ENCODE results near the gene SPTBN4.
"Not testable (repeated sequence)": the region's sequence is repeated elsewhere in the genome, so short reads cannot be mapped to it uniquely, and the experiment has no call there.

Gene SPTBN4

DNA sequence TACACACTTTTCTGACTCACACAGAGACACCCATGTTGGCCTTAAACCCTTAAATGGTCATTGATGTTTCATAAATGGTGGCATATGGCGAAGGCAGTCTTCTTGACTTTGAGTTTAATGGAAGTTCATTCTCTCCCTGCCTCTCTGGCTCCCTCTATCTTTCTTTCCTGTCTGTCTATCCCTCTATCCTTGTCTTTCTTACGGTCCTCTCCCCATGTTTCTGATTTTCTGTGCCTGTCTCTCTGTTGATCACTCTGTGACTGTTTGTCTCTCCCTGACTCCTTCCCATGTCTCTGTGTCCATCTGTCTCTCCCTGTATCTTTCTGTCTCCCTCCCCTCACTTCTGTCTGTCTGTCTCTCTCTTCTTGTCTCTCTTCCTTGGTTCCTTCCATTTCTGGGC, 66.7 kb downstream of the SPTBN4 start:
- no peak for DNase-seq

GRCh38 chr19:40534148-40534547, 67.3 kb downstream of the SPTBN4 start:
- no peak for DNase-seq

- no peak for DNase-seq
Observed at GRCh38 chr19:40539070-40539469, 72.3 kb downstream of the SPTBN4 start.

GRCh38 chr19:40542202-40542859, 75.5 kb downstream of the SPTBN4 start:
- DNase-seq, result no peak

- DNase-seq, result no peak
Observed at GRCh38 chr19:40543029-40543597, 76.3 kb downstream of the SPTBN4 start.

- not testable (repeated sequence) for DNase-seq
Observed at GRCh38 chr19:40546153-40546841, 79.5 kb downstream of the SPTBN4 start.

DNA sequence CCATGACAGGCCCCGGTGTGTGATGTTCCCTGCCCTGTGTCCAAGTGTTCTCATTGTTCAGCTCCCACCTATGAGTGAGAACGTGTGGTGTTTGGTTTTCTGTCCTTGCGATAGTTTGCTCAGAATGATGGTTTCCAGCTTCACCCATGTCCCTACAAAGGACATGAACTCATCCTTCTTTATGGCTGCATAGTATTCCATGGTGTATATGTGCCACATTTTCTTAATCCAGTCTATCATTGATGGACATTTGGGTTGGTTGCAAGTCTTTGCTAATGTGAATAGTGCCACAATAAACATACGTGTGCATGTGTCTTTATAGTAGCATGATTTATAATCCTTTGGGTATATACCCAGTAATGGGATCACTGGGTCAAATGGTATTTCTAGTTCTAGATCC, 80.4 kb downstream of the SPTBN4 start:
- not testable (repeated sequence) for DNase-seq

DNA sequence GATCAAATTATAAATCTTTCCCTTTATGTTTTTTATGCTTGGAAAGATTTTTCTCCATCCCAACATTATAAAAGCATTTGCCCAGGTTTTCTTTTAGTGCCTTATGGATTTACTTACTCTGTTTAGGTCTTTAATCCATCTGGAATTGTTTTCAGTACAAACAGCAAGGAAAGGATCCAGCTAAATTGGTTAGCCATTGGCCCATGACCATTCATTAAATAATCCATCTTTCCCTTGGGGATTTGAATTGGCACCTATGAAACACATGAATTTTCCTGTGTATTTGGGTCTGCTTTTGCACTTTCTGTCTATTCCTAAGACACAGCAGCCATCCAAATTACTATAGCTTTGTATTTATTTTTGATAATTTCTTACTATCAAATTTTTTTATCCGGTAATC, 81.0 kb downstream of the SPTBN4 start:
- DNase-seq, result no peak

DNA sequence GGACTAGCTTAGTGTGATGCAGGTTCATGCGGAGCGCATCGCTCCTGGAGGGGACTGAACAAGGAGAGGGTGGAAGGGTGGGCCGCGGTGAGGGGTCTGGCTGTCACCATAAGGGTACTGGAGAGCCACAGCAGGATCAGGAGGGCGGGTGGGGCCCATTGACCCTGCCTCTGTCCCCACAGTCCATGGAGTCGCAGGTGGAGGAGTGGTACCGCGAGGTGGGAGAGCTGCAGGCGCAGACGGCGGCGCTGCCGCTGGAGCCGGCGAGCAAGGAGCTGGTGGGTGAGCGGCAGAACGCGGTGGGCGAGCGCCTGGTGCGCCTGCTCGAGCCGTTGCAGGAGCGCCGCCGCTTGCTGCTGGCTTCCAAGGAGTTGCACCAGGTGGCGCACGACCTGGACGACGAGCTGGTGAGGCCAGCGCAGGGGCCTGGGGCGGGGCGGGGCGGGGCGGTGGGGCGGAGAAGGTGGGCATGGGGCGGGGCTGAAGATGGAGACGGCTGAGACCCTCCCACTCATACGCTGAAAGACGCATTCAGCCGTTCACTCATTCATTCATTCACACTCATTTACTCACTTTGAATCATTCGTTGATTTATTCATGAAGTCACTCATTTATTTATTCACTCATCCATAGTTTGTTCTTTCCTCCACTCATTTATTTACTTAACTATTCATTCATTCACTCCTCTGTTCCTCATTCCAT, 82.4 kb downstream of the SPTBN4 start:
- peak; percentile 75 for DNase-seq

- no peak for DNase-seq
Observed at GRCh38 chr19:40550951-40551350, 84.2 kb downstream of the SPTBN4 start.

DNA sequence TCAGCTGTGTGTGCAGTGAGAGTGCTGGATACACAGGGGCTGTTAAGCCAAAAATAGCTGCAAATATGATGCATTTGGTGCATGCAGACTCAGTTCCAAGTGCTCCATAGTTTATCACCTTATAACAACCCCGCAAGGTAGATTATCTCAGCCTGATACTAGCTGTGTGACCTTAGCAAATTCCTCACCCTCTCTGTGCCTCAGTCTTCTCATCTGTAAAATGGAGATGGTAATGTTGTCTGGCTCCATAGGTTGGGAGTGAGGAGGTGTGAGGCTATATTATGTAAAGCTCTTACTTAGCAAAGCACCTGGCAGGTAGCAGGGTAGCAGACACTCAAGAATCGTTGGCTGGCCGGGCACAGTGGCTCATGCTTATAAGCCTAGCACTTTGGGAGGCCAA, 86.0 kb downstream of the SPTBN4 start:
- DNase-seq, result no peak

DNA sequence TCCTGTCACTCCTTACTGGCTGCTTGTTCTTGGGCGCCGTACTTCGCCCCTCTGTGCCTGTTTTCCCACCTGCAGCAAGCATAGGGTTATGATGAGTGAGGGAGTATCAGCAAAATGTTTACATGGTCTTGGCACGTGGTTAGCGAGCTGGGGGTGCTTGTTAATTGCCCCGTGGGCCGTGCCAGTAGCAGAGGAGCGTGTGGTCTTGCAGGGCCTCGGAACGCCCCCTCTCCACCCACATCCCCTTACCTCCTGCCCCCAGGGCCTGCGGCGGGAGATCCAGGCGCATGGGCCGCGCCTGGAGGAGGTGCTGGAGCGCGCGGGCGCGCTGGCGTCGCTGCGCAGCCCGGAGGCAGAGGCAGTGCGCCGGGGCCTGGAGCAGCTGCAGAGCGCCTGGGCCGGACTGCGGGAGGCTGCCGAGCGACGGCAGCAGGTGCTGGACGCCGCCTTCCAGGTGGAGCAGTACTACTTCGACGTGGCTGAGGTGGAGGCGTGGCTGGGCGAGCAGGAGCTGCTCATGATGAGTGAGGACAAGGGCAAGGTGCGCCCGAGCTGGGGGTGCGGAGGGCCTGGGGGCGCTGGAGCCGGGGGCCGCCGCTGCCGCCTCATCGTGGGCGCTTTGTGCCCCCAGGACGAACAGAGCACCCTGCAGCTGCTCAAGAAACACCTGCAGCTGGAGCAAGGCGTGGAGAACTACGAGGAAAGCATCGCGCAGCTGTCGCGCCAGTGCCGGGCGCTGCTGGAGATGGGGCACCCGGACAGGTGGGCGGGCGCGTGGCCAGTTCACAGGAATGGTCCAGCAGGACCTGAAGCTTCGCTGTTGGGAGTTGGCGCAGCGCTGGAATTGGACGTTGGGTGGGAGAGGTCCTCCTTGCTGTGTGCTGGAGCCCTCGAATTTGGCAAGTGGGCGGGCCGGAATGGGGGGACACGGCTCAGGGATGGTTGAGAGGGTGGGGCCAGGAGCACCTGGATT, 87.4 kb downstream of the SPTBN4 start:
- no peak for DNase-seq

- no peak for DNase-seq
Observed at GRCh38 chr19:40555978-40556689, 89.3 kb downstream of the SPTBN4 start.

DNA sequence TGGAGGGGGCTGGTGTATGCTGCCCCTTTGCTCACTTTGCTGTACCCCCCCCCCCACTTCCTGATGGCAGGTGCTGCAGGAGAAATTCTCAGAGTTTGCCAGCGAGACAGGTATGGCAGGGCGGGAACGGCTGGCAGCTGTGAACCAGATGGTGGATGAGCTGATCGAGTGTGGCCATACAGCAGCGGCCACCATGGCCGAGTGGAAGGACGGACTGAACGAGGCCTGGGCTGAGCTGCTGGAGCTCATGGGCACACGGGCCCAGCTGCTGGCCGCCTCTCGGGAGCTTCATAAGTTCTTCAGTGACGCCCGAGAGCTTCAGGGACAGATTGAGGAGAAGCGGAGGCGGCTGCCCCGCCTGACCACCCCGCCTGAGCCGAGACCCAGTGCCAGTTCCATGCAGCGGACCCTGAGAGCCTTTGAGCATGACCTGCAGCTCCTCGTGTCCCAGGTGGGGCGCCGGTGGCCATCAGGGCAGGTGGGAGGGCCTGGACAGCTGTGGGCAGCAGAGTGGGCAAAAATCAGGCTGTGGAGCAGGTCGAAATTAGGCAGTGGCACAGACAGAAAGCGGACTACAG, 90.2 kb downstream of the SPTBN4 start:
- DNase-seq, result no peak

- DNase-seq, result no peak
Observed at GRCh38 chr19:40559394-40559793, 92.6 kb downstream of the SPTBN4 start.

- DNase-seq, result no peak
Observed at GRCh38 chr19:40560092-40560507, 93.3 kb downstream of the SPTBN4 start.

DNA sequence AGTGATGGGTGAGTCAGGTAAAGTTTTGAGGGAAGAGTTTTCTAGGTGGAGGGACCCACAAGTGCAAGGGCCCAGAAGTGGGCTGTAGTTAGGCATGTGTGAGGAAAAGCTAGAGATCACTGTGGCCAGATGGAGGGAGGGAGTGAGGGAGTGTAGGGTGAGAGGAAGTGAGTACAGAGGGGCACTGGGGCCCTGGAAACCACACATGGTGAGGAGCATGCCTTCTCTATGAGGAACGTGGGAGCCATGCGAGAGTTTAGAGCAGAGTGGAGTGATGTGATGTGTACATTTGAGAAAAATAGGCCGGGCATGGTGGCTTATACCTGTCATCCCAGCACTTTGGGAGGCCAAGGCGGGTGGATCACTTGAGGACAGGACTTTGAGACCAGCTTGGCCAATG, 95.1 kb downstream of the SPTBN4 start:
- no peak for DNase-seq

- DNase-seq, result not testable (repeated sequence)
Observed at GRCh38 chr19:40564535-40564934, 97.7 kb downstream of the SPTBN4 start.

- no peak for DNase-seq
Observed at GRCh38 chr19:40565355-40565754, 98.6 kb downstream of the SPTBN4 start.

DNA sequence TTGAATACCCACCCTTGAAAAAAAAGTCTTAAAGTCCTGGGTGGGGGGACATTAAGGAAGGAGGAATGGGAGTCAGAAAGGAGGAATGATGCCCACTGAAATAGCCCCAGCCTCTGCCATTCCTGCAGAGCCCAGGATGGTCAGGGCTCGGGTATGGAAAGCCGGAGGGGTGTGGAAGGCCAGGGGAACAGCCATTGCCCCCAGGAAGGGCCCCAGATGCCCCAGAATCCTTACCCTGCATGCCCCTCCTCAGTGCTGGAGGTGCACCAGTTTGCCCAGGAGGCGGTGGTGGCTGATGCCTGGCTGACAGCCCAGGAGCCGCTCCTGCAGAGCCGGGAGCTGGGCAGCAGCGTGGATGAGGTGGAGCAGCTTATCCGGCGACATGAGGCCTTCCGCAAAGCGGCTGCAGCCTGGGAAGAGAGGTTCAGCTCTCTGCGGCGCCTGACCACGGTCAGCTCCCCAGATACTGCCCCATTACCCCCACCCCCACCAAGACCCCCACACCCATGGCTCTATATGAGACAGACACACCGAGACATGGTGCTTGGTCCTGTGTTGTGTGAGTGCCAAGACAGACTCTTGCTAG, 99.2 kb downstream of the SPTBN4 start:
- DNase-seq, result no peak

Measured in CD4-positive, alpha-beta T cell treated with Interleukin-17A for 1 hour (primary cell).